Glutamatergic neuron (in vitro differentiated cells): ENCODE results near the gene FADS2. TPM values are rescaled to one million over a fixed set of nuclear protein-coding genes. Genes with fewer than 3 reads are reported as not detected.
A peak's percentile ranks its signal among the peaks of the same experiment; 100 is the strongest.

Experiments
- DNase-seq: peaks from one replicate; pipeline ENCODE4 v3.0.0; 2022
- H3K27ac Mint-ChIP-seq: one replicate; pipeline ENCODE4 v1.8.0; 2020; ENCODE audit warnings: mild to moderate bottlenecking, mixed read lengths, inconsistent platforms; ENCODE audit not compliant: unreplicated experiment
- H3K27me3 Mint-ChIP-seq: one replicate; pipeline ENCODE4 v1.8.0; 2020; ENCODE audit warnings: mild to moderate bottlenecking, moderate library complexity, mixed read lengths, inconsistent platforms; ENCODE audit not compliant: unreplicated experiment
- H3K36me3 Mint-ChIP-seq: one replicate; pipeline ENCODE4 v1.8.0; 2020; ENCODE audit warnings: mild to moderate bottlenecking, mixed read lengths, inconsistent platforms; ENCODE audit not compliant: unreplicated experiment
- H3K4me1 Mint-ChIP-seq: one replicate; pipeline ENCODE4 v1.8.0; 2020; ENCODE audit warnings: mild to moderate bottlenecking, low read depth, mixed read lengths, inconsistent platforms; ENCODE audit not compliant: unreplicated experiment
- H3K4me3 Mint-ChIP-seq: one replicate; pipeline ENCODE4 v1.8.0; 2020; ENCODE audit warnings: mild to moderate bottlenecking, mixed read lengths, inconsistent platforms; ENCODE audit not compliant: unreplicated experiment
- H3K9me3 Mint-ChIP-seq: one replicate; pipeline ENCODE4 v1.8.0; 2020; ENCODE audit warnings: mild to moderate bottlenecking, moderate library complexity, mixed read lengths, inconsistent platforms; ENCODE audit not compliant: unreplicated experiment
- CTCF ChIP-seq: fragments of 200-600 bp; sonication (generic); IDR thresholded peaks from one replicate; pipeline ENCODE4 v1.5.0; 2021; ENCODE audit not compliant: partially characterized antibody, unreplicated experiment
- total RNA-seq: library from RNA; stranded (reverse); fragmentation: NEBNext Ultra II Directional; extraction: Animal tissue kit (Norgen Biotek cat#: 25700); gene quantifications from one replicate; pipeline ENCODE4 v1.2.1, GENCODE V29; 2021; ENCODE audit not compliant: unreplicated experiment

FADS2 gene
- total RNA-seq, 1 donor from 2014 or later: 701 TPM

GRCh38 chr11:61896665-61897386 lies 68.7 kb downstream of the FADS2 start:
- Mint-ChIP-seq H3K27ac (no peak overlapping the region), H3K9me3 (peaks cover 5% of the 10 kb centered on the region)
- DNase-seq: no peak

GRCh38 chr11:61897387-61898246 lies 69.5 kb downstream of the FADS2 start:
- Mint-ChIP-seq H3K4me3 (no peak overlapping the region), H3K4me1 (peaks cover 9% of the 10 kb centered on the region), H3K9me3 (peaks cover 5% of the 10 kb centered on the region), H3K27ac (no peak overlapping the region), H3K36me3 (no peaks in the 10 kb centered on the region), H3K27me3 (peaks cover under 1% of the 10 kb centered on the region)
- DNase-seq: peak; percentile 92
- peak; percentile 86 for TF ChIP-seq CTCF

More at GRCh38 chr11:61896665-61897386, 68.7 kb downstream of the FADS2 start:
- Mint-ChIP-seq H3K4me1 (peaks cover 9% of the 10 kb centered on the region), H3K36me3 (no peaks in the 10 kb centered on the region), H3K4me3 (no peak overlapping the region), H3K27me3 (peaks cover 4% of the 10 kb centered on the region)
- no peak for TF ChIP-seq CTCF

- Mint-ChIP-seq H3K36me3 (no peaks in the 10 kb centered on the region), H3K27me3 (no peaks in the 10 kb centered on the region), H3K4me3 (no peak overlapping the region), H3K9me3 (peaks cover 7% of the 10 kb centered on the region), H3K4me1 (peaks cover 9% of the 10 kb centered on the region), H3K27ac (no peak overlapping the region)
- no peak for DNase-seq
- no peak for TF ChIP-seq CTCF
Observed at GRCh38 chr11:61898247-61898582, 70.1 kb downstream of the FADS2 start.

- Mint-ChIP-seq H3K36me3 (no peaks in the 10 kb centered on the region), H3K27me3 (no peaks in the 10 kb centered on the region), H3K27ac (no peak overlapping the region), H3K9me3 (peaks cover 7% of the 10 kb centered on the region), H3K4me1 (peaks cover 9% of the 10 kb centered on the region), H3K4me3 (no peak overlapping the region)
- peak; percentile 100 for TF ChIP-seq CTCF
- peak; percentile 95 for DNase-seq
Observed at GRCh38 chr11:61899146-61899841, 71.2 kb downstream of the FADS2 start.
